ENCODE results near the gene ZG16B.

DNA sequence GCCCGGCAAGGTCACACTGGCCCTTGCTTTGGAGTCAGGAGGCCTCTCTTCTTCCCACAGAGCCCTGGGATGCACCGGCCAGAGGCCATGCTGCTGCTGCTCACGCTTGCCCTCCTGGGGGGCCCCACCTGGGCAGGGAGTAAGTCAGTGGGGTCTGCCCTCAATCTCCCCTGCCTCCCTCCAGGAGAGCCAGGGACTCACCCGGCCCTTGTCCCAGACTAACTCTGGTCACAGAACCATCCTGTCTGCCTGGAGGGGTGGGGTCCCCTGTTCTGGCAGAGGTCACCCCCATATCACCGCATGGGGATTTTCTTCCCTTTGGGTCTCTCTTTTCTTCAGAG, 222 bp downstream of the ZG16B start:
- TF ChIP-seq CTCF (IDR thresholded peaks at IDR 0.05; ENCODE audit: low read depth, low read length): no peak
- no peak for TF ChIP-seq POLR2A (IDR thresholded peaks at IDR 0.05; ENCODE audit: extremely low read depth, insufficient read length)
- TF ChIP-seq, protein P1, sequence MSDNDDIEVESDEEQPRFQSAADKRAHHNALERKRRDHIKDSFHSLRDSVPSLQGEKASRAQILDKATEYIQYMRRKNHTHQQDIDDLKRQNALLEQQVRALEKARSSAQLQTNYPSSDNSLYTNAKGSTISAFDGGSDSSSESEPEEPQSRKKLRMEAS (IDR thresholded peaks at IDR 0.05; ENCODE audit: low read depth, low read length): no peak
- TF ChIP-seq MYC (IDR thresholded peaks at IDR 0.05; ENCODE audit: low read depth, low read length): no peak
